GM21619 (cell line): ENCODE data around the gene SLC6A18.

Source experiments
- ATAC-seq: cut with Tn5 transposase; IDR thresholded peaks from one replicate; pipeline ENCODE4 v1.9.1; 2021; ENCODE audit not compliant: unreplicated experiment

SLC6A18 gene

GRCh38 chr5:1187234-1187949 is 37.8 kb upstream of the SLC6A18 start:
- ATAC-seq: no peak

- no peak for ATAC-seq
These were observed 37.2 kb upstream of the SLC6A18 start for GRCh38 chr5:1187950-1188334.

GRCh38 chr5:1188464-1188863 is 36.7 kb upstream of the SLC6A18 start:
- no peak for ATAC-seq

- no peak for ATAC-seq
These were observed 35.9 kb upstream of the SLC6A18 start for GRCh38 chr5:1189269-1189668.

GRCh38 chr5:1190278-1190677 is 34.9 kb upstream of the SLC6A18 start:
- no peak for ATAC-seq

- no peak for ATAC-seq
These were observed 34.3 kb upstream of the SLC6A18 start for GRCh38 chr5:1190837-1191239.

GRCh38 chr5:1192971-1193590 is 32.1 kb upstream of the SLC6A18 start:
- no peak for ATAC-seq

GRCh38 chr5:1193591-1193985 is 31.6 kb upstream of the SLC6A18 start:
- ATAC-seq: no peak

- ATAC-seq: no peak
These were observed 30.8 kb upstream of the SLC6A18 start for GRCh38 chr5:1194378-1194777.

- no peak for ATAC-seq
These were observed 29.7 kb upstream of the SLC6A18 start for GRCh38 chr5:1195439-1195838.

- no peak for ATAC-seq
These were observed 29.3 kb upstream of the SLC6A18 start for GRCh38 chr5:1195916-1196315.

GRCh38 chr5:1196562-1196961 is 28.6 kb upstream of the SLC6A18 start:
- no peak for ATAC-seq

GRCh38 chr5:1197876-1198666 is 27.1 kb upstream of the SLC6A18 start:
- no peak for ATAC-seq

GRCh38 chr5:1199340-1199648 is 25.9 kb upstream of the SLC6A18 start:
- no peak for ATAC-seq

GRCh38 chr5:1199649-1200494 is 25.3 kb upstream of the SLC6A18 start:
- no peak for ATAC-seq

- ATAC-seq: no peak
These were observed 24.5 kb upstream of the SLC6A18 start for GRCh38 chr5:1200495-1201326.

GRCh38 chr5:1201327-1202025 is 23.7 kb upstream of the SLC6A18 start, which contains the start of gene SLC6A19:
TSS of gene SLC6A19 (plus strand) at chr5:1201595. CDS start at chr5:1201651, 56 bp downstream.
- no peak for ATAC-seq

- no peak for ATAC-seq
These were observed 23.0 kb upstream of the SLC6A18 start for GRCh38 chr5:1202026-1202797.

GRCh38 chr5:1202798-1203185 is 22.4 kb upstream of the SLC6A18 start:
- ATAC-seq: no peak
